A549 (cell line): ENCODE measurements around the gene DNAJC10. TPM values are rescaled to one million over a fixed set of nuclear protein-coding genes. Genes with fewer than 3 reads are reported as not detected.

Source experiments
- ATAC-seq, 2 experiments: fragments of 200-7000 bp in 1 of 2; fragments of >200 bp in 1 of 2; cut with Nextera tagmentation in 1 of 2; cut with Tn5 transposase in 1 of 2; 3 replicates each; pipeline versions ENCODE4 v1.8.0 to v1.9.1; 2018 to 2020; ENCODE audit warnings: mild to moderate bottlenecking in 1 of 2, moderate library complexity in 1 of 2
- CTCF ChIA-PET: fragments of 300-600 bp; sonication (Branson Sonifier 250); formaldehyde crosslinking; extraction: SDS; loops from one replicate; lab custom pipeline; 2021; ENCODE audit warnings: antibody characterized with exemption, inconsistent platforms; lab: Yijun Ruan, JAX
- POLR2A ChIA-PET: fragments of 350-600 bp; formaldehyde crosslinking; extraction: SDS; loops from one replicate; lab custom pipeline; 2021; ENCODE audit warnings: antibody characterized with exemption, inconsistent platforms; lab: Yijun Ruan, JAX
- DNase-seq, 2 experiments: peaks; one replicate each; pipeline versions ENCODE4 v3.0.0 to v3.0.0-alpha.2; 2011 to 2016; ENCODE audit warnings: low read depth in 1 of 2, low spot score in 1 of 2
- FAIRE-seq: peaks from 2 replicates; lab custom pipeline; 2011; peaks lifted over from hg19 to GRCh38; lab: Jason Lieb, UNC
- H3K27ac ChIP-seq, 2 experiments: fragments of >200 bp; sonication (Bioruptor Twin); formaldehyde crosslinking; 3 replicates each; pipeline ENCODE4 v1.5.1; 2016 to 2017
- H3K4me1 ChIP-seq: fragments of >200 bp; sonication (Bioruptor Twin); formaldehyde crosslinking; 3 replicates; pipeline ENCODE4 v1.6.1; 2016
- H3K4me2 ChIP-seq: fragments of >200 bp; sonication (Bioruptor Twin); formaldehyde crosslinking; 3 replicates; pipeline ENCODE4 v1.6.1; 2016
- H3K4me3 ChIP-seq: fragments of >200 bp; sonication (Bioruptor Twin); formaldehyde crosslinking; 3 replicates; pipeline ENCODE4 v1.5.1; 2016
- H3K9me3 ChIP-seq: fragments of >200 bp; sonication (Bioruptor Twin); formaldehyde crosslinking; 3 replicates; pipeline ENCODE4 v1.6.1; 2016
- ATOH8 ChIP-seq: fragments of 250-450 bp; sonication (Bioruptor Pico); IDR thresholded peaks from 2 replicates; pipeline ENCODE4 v1.5.0; 2020; ENCODE audit warnings: low read depth, mild to moderate bottlenecking, moderate library complexity
- CBX8 ChIP-seq: fragments of 200-600 bp; sonication (generic); IDR thresholded peaks from 2 replicates; pipeline ENCODE4 v1.6.1; 2016
- CHD2 ChIP-seq: fragments of 150-350 bp; IDR thresholded peaks from 2 replicates; pipeline ENCODE4 v1.6.1; 2014; ENCODE audit warnings: low read length; ENCODE audit not compliant: partially characterized antibody
- EHF ChIP-seq: fragments of 250-450 bp; sonication (Bioruptor Pico); IDR thresholded peaks from 2 replicates; pipeline ENCODE4 v1.5.0; 2020; ENCODE audit warnings: mild to moderate bottlenecking
- EHMT2 ChIP-seq: fragments of 200-600 bp; sonication (generic); IDR thresholded peaks from 2 replicates; pipeline ENCODE4 v1.6.1; 2016; ENCODE audit warnings: antibody characterized with exemption, low read depth, mild to moderate bottlenecking, moderate library complexity
- EP300 ChIP-seq, 2 experiments: fragments of >200 bp; sonication (Bioruptor Twin); formaldehyde crosslinking; IDR thresholded peaks; 2 replicates in 1 of 2; 3 replicates in 1 of 2; pipeline ENCODE4 v1.6.1; 2016 to 2017
- FOSB ChIP-seq: fragments of 250-450 bp; sonication (Bioruptor Pico); IDR thresholded peaks from 2 replicates; pipeline ENCODE4 v1.5.0; 2020; ENCODE audit warnings: mild to moderate bottlenecking, moderate library complexity
- GATA3 ChIP-seq: IDR thresholded peaks from 2 replicates; pipeline ENCODE4 v1.6.1; 2012; ENCODE audit warnings: borderline replicate concordance
- HDAC2 ChIP-seq: fragments of 200-600 bp; sonication (generic); IDR thresholded peaks from 2 replicates; pipeline ENCODE4 v1.6.1; 2016
- HOXB13 ChIP-seq: fragments of 250-450 bp; sonication (Bioruptor Pico); IDR thresholded peaks from 2 replicates; pipeline ENCODE4 v1.5.0; 2020; ENCODE audit warnings: low read depth, mild to moderate bottlenecking, moderate library complexity
- HOXB5 ChIP-seq: fragments of 250-450 bp; sonication (Bioruptor Pico); IDR thresholded peaks from 2 replicates; pipeline ENCODE4 v1.5.0; 2020; ENCODE audit warnings: mild to moderate bottlenecking, moderate library complexity
- MYC ChIP-seq: IDR thresholded peaks from 2 replicates; pipeline ENCODE4 v1.6.1; 2012; ENCODE audit warnings: mild to moderate bottlenecking, inconsistent platforms, low read length, improper control_type of control experiment, borderline replicate concordance
- PHF8 ChIP-seq: fragments of 200-600 bp; sonication (generic); IDR thresholded peaks from 2 replicates; pipeline ENCODE4 v1.6.1; 2016; ENCODE audit warnings: low read depth, mild to moderate bottlenecking, antibody characterized with exemption, moderate library complexity, borderline replicate concordance
- RAD21 ChIP-seq, 2 experiments: fragments of >200 bp in 1 of 2; sonication (Bioruptor Twin) in 1 of 2; formaldehyde crosslinking in 1 of 2; IDR thresholded peaks in 1 of 2; conservative IDR thresholded peaks in 1 of 2; 2 replicates in 1 of 2; 3 replicates in 1 of 2; pipeline ENCODE4 v1.6.1; 2012 to 2018; ENCODE audit warnings: inconsistent platforms in 1 of 2
- RFX5 ChIP-seq: fragments of 450-650 bp; IDR thresholded peaks from 2 replicates; pipeline ENCODE4 v1.7.1; 2014; ENCODE audit warnings: antibody characterized with exemption, mild to moderate bottlenecking, moderate library complexity
- RNF2 ChIP-seq: fragments of 200-600 bp; sonication (generic); IDR thresholded peaks from 2 replicates; pipeline ENCODE4 v1.6.1; 2016; ENCODE audit warnings: low read depth, mild to moderate bottlenecking, antibody characterized with exemption, moderate library complexity, borderline replicate concordance
- SMC3 ChIP-seq: fragments of >200 bp; sonication (Bioruptor Twin); formaldehyde crosslinking; IDR thresholded peaks from 3 replicates; pipeline ENCODE4 v1.6.1; 2018; ENCODE audit warnings: inconsistent platforms
- USF2 ChIP-seq: fragments of 450-650 bp; IDR thresholded peaks from 2 replicates; pipeline ENCODE4 v1.6.1; 2014; ENCODE audit warnings: antibody characterized with exemption
- ZC3H11A ChIP-seq: fragments of 450-650 bp; IDR thresholded peaks from 2 replicates; pipeline ENCODE4 v1.6.1; 2014; ENCODE audit warnings: antibody characterized with exemption, mild to moderate bottlenecking
- WGBS: methylation state at CpG from one replicate; pipeline ENCODE4 v1.1.6; 2017; ENCODE audit errors: missing lambda C conversion rate; 5-methylcytosine and 5-hydroxymethylcytosine counted together
- polyA plus RNA-seq, 4 experiments: library from polyadenylated mRNA; depleted of rRNA in 3 of 4; stranded (reverse); fragments of >200 nt; fragmentation: RNase III in 1 of 4; extraction: RNeasy Plus Mini Kit Qiagen cat#74134 plus additional on column Dnase treatment in 1 of 4; gene quantifications; 2 replicates in 3 of 4; 3 replicates in 1 of 4; pipeline ENCODE4 v1.2.3, GENCODE V29; 2011 to 2017
- TF ChIP-seq, protein P1 (sequence below): fragments of >200 bp; sonication (Bioruptor Twin); formaldehyde crosslinking; IDR thresholded peaks from 2 replicates; pipeline ENCODE4 v1.6.1; 2016
- TF ChIP-seq, protein P2 (sequence below): fragments of 200-600 bp; sonication (generic); IDR thresholded peaks from 2 replicates; pipeline ENCODE4 v1.6.1; 2016; ENCODE audit warnings: antibody characterized with exemption, mild to moderate bottlenecking, moderate library complexity
- TF ChIP-seq, protein P3 (sequence below): IDR thresholded peaks from 2 replicates; pipeline ENCODE4 v1.6.1; 2012
- TF ChIP-seq, protein P4 (sequence below): fragments of >200 bp; sonication (Bioruptor Twin); formaldehyde crosslinking; IDR thresholded peaks from 3 replicates; pipeline ENCODE4 v1.6.1; 2016

Gene DNAJC10
- polyA plus RNA-seq, 2 of the 4 experiments (the other 2 are of a cell fraction) = 64.1 to 126 TPM

DNA sequence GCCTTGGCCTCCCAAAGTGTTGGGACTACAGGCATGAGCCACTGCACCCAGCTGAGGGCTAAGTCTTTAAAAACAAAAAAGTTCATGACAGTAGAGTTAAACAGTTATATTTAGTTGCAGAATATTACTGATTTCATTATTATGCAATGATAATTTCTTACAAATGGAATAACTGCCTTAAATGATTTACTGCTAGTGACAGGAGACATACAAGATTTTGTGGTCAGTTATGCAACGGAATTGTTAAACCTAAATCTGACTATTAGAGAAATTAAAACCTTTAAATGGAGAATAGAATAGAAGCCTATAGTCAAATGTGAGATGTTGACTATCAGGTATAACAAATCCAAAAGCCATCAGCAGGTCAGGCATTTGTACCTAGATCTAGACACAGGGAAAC lies 10.3 kb upstream of the DNAJC10 start:
- 51% methylated on average over 1 of the region's 1 CpG for WGBS
- POLR2A ChIA-PET = no interaction called here
- H3K4me3 ChIP-seq = no peak overlapping the region
- H3K4me2 ChIP-seq = no peak overlapping the region
- no peak for ATAC-seq
- no peak for DNase-seq
- TF ChIP-seq HOXB5 (CRISPR knock-in tag) = no peak
- TF ChIP-seq USF2 = no peak
- no peak for TF ChIP-seq RAD21 (conservative IDR thresholded peaks at IDR 0.05 in 1 of 2, IDR thresholded peaks at IDR 0.05 in 1 of 2)
- no peak for TF ChIP-seq HDAC2
- TF ChIP-seq ATOH8 (CRISPR knock-in tag) = no peak
- CTCF ChIA-PET = no interaction called here
- H3K9me3 ChIP-seq = no peaks in the 10 kb centered on the region
- H3K4me1 ChIP-seq = no peaks in the 10 kb centered on the region
- FAIRE-seq = no peak
- no peak overlapping the region for H3K27ac ChIP-seq

- TF ChIP-seq FOSB (CRISPR knock-in tag) = no peak
- no peak for TF ChIP-seq CBX8
- TF ChIP-seq EHMT2 = no peak
- no peak for TF ChIP-seq PHF8
- TF ChIP-seq, protein P1, sequence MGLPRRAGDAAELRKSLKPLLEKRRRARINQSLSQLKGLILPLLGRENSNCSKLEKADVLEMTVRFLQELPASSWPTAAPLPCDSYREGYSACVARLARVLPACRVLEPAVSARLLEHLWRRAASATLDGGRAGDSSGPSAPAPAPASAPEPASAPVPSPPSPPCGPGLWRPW = no peak
- TF ChIP-seq RFX5 = no peak
- TF ChIP-seq SMC3 = no peak
- TF ChIP-seq EHF (CRISPR knock-in tag) = no peak
- TF ChIP-seq ZC3H11A = no peak
- TF ChIP-seq, protein P2, sequence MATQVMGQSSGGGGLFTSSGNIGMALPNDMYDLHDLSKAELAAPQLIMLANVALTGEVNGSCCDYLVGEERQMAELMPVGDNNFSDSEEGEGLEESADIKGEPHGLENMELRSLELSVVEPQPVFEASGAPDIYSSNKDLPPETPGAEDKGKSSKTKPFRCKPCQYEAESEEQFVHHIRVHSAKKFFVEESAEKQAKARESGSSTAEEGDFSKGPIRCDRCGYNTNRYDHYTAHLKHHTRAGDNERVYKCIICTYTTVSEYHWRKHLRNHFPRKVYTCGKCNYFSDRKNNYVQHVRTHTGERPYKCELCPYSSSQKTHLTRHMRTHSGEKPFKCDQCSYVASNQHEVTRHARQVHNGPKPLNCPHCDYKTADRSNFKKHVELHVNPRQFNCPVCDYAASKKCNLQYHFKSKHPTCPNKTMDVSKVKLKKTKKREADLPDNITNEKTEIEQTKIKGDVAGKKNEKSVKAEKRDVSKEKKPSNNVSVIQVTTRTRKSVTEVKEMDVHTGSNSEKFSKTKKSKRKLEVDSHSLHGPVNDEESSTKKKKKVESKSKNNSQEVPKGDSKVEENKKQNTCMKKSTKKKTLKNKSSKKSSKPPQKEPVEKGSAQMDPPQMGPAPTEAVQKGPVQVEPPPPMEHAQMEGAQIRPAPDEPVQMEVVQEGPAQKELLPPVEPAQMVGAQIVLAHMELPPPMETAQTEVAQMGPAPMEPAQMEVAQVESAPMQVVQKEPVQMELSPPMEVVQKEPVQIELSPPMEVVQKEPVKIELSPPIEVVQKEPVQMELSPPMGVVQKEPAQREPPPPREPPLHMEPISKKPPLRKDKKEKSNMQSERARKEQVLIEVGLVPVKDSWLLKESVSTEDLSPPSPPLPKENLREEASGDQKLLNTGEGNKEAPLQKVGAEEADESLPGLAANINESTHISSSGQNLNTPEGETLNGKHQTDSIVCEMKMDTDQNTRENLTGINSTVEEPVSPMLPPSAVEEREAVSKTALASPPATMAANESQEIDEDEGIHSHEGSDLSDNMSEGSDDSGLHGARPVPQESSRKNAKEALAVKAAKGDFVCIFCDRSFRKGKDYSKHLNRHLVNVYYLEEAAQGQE = no peak
- no peak for TF ChIP-seq HOXB13 (CRISPR knock-in tag)
- TF ChIP-seq, protein P3, sequence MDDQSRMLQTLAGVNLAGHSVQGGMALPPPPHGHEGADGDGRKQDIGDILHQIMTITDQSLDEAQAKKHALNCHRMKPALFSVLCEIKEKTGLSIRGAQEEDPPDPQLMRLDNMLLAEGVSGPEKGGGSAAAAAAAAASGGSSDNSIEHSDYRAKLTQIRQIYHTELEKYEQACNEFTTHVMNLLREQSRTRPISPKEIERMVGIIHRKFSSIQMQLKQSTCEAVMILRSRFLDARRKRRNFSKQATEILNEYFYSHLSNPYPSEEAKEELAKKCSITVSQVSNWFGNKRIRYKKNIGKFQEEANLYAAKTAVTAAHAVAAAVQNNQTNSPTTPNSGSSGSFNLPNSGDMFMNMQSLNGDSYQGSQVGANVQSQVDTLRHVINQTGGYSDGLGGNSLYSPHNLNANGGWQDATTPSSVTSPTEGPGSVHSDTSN = no peak
- no peak for TF ChIP-seq RNF2
- TF ChIP-seq, protein P4, sequence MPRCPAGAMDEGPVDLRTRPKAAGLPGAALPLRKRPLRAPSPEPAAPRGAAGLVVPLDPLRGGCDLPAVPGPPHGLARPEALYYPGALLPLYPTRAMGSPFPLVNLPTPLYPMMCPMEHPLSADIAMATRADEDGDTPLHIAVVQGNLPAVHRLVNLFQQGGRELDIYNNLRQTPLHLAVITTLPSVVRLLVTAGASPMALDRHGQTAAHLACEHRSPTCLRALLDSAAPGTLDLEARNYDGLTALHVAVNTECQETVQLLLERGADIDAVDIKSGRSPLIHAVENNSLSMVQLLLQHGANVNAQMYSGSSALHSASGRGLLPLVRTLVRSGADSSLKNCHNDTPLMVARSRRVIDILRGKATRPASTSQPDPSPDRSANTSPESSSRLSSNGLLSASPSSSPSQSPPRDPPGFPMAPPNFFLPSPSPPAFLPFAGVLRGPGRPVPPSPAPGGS = no peak
- no peak for TF ChIP-seq MYC
- no peak for TF ChIP-seq EP300 (IDR thresholded peaks at IDR 0.05)
- TF ChIP-seq CHD2 = no peak
- no peak for TF ChIP-seq HOXB5 (CRISPR knock-in tag)
- no peak for TF ChIP-seq GATA3
- no peak overlapping the region for H3K4me3 ChIP-seq
- no peak overlapping the region for H3K4me2 ChIP-seq
- H3K4me1 ChIP-seq = no peaks in the 10 kb centered on the region
- DNase-seq (no peak), ATAC-seq (no peak), FAIRE-seq (no peak)
- ChIA-PET POLR2A (no interaction called here), CTCF (interaction anchor here (1.2 kb wide), 1 partner anchor 40 kb away, joined by 3 read pairs; no protein-coding TSS in a partner anchor)
- 49% methylated on average over 2 of the region's 2 CpGs for WGBS
- no peaks in the 10 kb centered on the region for H3K9me3 ChIP-seq
- no peak overlapping the region for H3K27ac ChIP-seq
Measured at GRCh38 chr2:182706751-182707150, 9.3 kb upstream of the DNAJC10 start.
